CD4-positive, CD25-positive, alpha-beta regulatory T cell (primary cell): ENCODE results near the gene SPAG16. TPM values are rescaled to one million over a fixed set of nuclear protein-coding genes. Genes with fewer than 3 reads are reported as not detected.

Experiments used
- ATAC-seq, 2 donors: fragments of 150-1000 bp; cut with Tn5 transposase; one replicate each; pipeline ENCODE4 v1.10.0; 2021; ENCODE audit warnings: low read depth in 2 of 2, moderate number of reproducible peaks in 2 of 2, moderate library complexity in 1 of 2
- DNase-seq, 3 donors: peaks; one replicate each; pipeline versions ENCODE4 v3.0.0 to v3.0.0-alpha.2; 2012 to 2022; ENCODE audit warnings: mixed read lengths in 1 of 3
- H3K27ac ChIP-seq: one replicate; pipeline ENCODE4 v1.7.0; 2013; ENCODE audit warnings: mild to moderate bottlenecking, low read length; ENCODE audit not compliant: insufficient read depth, poor library complexity, severe bottlenecking
- H3K27me3 ChIP-seq: one replicate; pipeline ENCODE4 v1.7.0; 2013; ENCODE audit warnings: low read length; ENCODE audit not compliant: control insufficient read depth, insufficient read depth
- H3K36me3 ChIP-seq: one replicate; pipeline ENCODE4 v1.7.0; 2013; ENCODE audit warnings: mild to moderate bottlenecking, low read length, moderate library complexity; ENCODE audit not compliant: control insufficient read depth, insufficient read depth
- H3K4me1 ChIP-seq: 2 replicates; pipeline ENCODE4 v1.7.0; 2013; ENCODE audit warnings: mild to moderate bottlenecking, low read length; ENCODE audit not compliant: insufficient read depth, control insufficient read depth, poor library complexity, severe bottlenecking
- H3K4me3 ChIP-seq: one replicate; pipeline ENCODE4 v1.7.0; 2013; ENCODE audit warnings: low read depth, mild to moderate bottlenecking, low read length, moderate library complexity
- H3K9me3 ChIP-seq, 2 experiments: 1 replicate in 1 of 2; 2 replicates in 1 of 2; pipeline ENCODE4 v1.7.0; 2013; ENCODE audit warnings: low read length in 2 of 2, mild to moderate bottlenecking in 1 of 2, moderate library complexity in 1 of 2; ENCODE audit not compliant: control insufficient read depth in 2 of 2
- H3K27ac Mint-ChIP-seq, 3 donors: one replicate each; pipeline ENCODE4 v1.8.0; 2020 to 2022; ENCODE audit warnings: mild to moderate bottlenecking in 3 of 3, mixed read lengths in 3 of 3, moderate library complexity in 2 of 3
- H3K27me3 Mint-ChIP-seq: one replicate; pipeline ENCODE4 v1.8.0; 2022; ENCODE audit warnings: mild to moderate bottlenecking, mixed read lengths
- H3K36me3 Mint-ChIP-seq: one replicate; pipeline ENCODE4 v1.8.0; 2020; ENCODE audit warnings: mixed read lengths
- H3K4me1 Mint-ChIP-seq, 4 donors: one replicate each; pipeline ENCODE4 v1.8.0; 2020 to 2022; ENCODE audit warnings: mixed read lengths in 4 of 4, mild to moderate bottlenecking in 1 of 4
- H3K4me3 Mint-ChIP-seq, 4 donors: one replicate each; pipeline ENCODE4 v1.8.0; 2020 to 2022; ENCODE audit warnings: mild to moderate bottlenecking in 4 of 4, mixed read lengths in 4 of 4, moderate library complexity in 3 of 4
- H3K9me3 Mint-ChIP-seq, 7 donors: one replicate each; pipeline ENCODE4 v1.8.0; 2020 to 2022; ENCODE audit warnings: mixed read lengths in 7 of 7, mild to moderate bottlenecking in 3 of 7, moderate library complexity in 2 of 7
- polyA plus RNA-seq, 4 donors: library from polyadenylated mRNA; unstranded; fragments of 300-500 nt; fragmentation: Illumina TruSeq; gene quantifications; one replicate each; pipeline ENCODE4 v1.2.3, GENCODE V29; 2021
- total RNA-seq: library from RNA; stranded (reverse); gene quantifications from one replicate; pipeline ENCODE4 v1.2.3, GENCODE V29; 2022

The SPAG16 gene
- total and polyA plus RNA-seq, 5 donors from 2014 or later: 7.7 to 21.1 (median 19.4) TPM

- Histone ChIP-seq H3K36me3 (no peaks in the 10 kb centered on the region), H3K4me3 (no peak overlapping the region), H3K4me1 (no peaks in the 10 kb centered on the region), H3K9me3 (no peaks in the 10 kb centered on the region), H3K27me3 (no peaks in the 10 kb centered on the region), H3K27ac (no peak overlapping the region)
- Mint-ChIP-seq H3K4me1 (no peaks in the 10 kb centered on the region), H3K36me3 (no peaks in the 10 kb centered on the region), H3K9me3 (peaks cover 0 to 3% (median 0%) of the 10 kb centered on the region in 7 donors), H3K4me3 (no peak overlapping the region), H3K27ac (no peak overlapping the region), H3K27me3 (no peaks in the 10 kb centered on the region)
- no peak for DNase-seq
- no peak for ATAC-seq
Measured at GRCh38 chr2:214244847-214245246, 960.6 kb downstream of the SPAG16 start.

DNA sequence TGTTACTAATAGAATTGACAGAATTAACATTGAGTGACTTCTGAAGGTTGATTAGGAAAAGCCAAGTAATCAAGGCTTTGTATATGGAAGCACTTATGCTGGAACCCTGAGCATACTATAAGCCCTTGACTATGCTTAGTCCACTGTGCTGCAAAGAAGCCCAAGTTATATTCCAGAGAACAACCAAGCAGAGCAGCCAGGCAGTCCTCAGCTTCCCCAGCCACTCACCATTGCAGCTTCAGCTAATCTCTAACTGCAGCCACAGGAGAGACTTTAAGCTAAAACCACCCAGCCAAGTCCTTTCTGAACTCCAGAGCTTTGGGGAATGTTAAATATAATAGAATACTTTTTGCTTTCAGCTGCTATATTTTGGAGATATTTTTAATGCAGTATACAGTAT, 962.2 kb downstream of the SPAG16 start:
- no peak overlapping the region for H3K27ac ChIP-seq
- H3K4me3 ChIP-seq: no peak overlapping the region
- no peaks in the 10 kb centered on the region for H3K27me3 ChIP-seq
- no peaks in the 10 kb centered on the region for H3K4me1 ChIP-seq
- Mint-ChIP-seq H3K9me3 (peaks cover 0 to 3% (median 0%) of the 10 kb centered on the region in 7 donors), H3K4me3 (no peak overlapping the region), H3K27ac (no peak overlapping the region), H3K36me3 (no peaks in the 10 kb centered on the region), H3K4me1 (no peaks in the 10 kb centered on the region), H3K27me3 (no peaks in the 10 kb centered on the region)
- no peak for ATAC-seq
- no peaks in the 10 kb centered on the region for H3K36me3 ChIP-seq
- DNase-seq: no peak
- H3K9me3 ChIP-seq: no peaks in the 10 kb centered on the region

- H3K9me3 Mint-ChIP-seq: peaks cover 0 to 3% (median 0%) of the 10 kb centered on the region in 7 donors
- Histone ChIP-seq H3K36me3 (no peaks in the 10 kb centered on the region), H3K4me1 (no peaks in the 10 kb centered on the region), H3K4me3 (no peak overlapping the region), H3K27me3 (no peaks in the 10 kb centered on the region), H3K27ac (no peak overlapping the region), H3K9me3 (no peaks in the 10 kb centered on the region)
- H3K27ac Mint-ChIP-seq: no peak overlapping the region
- H3K4me1 Mint-ChIP-seq: no peaks in the 10 kb centered on the region
- ATAC-seq: no peak
- no peak overlapping the region for H3K4me3 Mint-ChIP-seq
- H3K36me3 Mint-ChIP-seq: no peaks in the 10 kb centered on the region
- no peaks in the 10 kb centered on the region for H3K27me3 Mint-ChIP-seq
- no peak for DNase-seq
Measured at GRCh38 chr2:214247531-214247930, 963.3 kb downstream of the SPAG16 start.

- Mint-ChIP-seq H3K4me3 (no peak overlapping the region), H3K36me3 (no peaks in the 10 kb centered on the region), H3K27ac (no peak overlapping the region), H3K4me1 (no peaks in the 10 kb centered on the region), H3K27me3 (no peaks in the 10 kb centered on the region), H3K9me3 (peaks cover 0 to 4% (median 1%) of the 10 kb centered on the region in 7 donors)
- Histone ChIP-seq H3K36me3 (no peaks in the 10 kb centered on the region), H3K27me3 (no peaks in the 10 kb centered on the region), H3K27ac (no peak overlapping the region), H3K4me1 (no peaks in the 10 kb centered on the region), H3K4me3 (no peak overlapping the region), H3K9me3 (no peaks in the 10 kb centered on the region)
- no peak for ATAC-seq
- DNase-seq: no peak
Measured at GRCh38 chr2:214255046-214255445, 970.8 kb downstream of the SPAG16 start.

- Mint-ChIP-seq H3K4me3 (no peak overlapping the region), H3K4me1 (no peaks in the 10 kb centered on the region), H3K27ac (no peak overlapping the region), H3K9me3 (peaks cover 0 to 7% (median 2%) of the 10 kb centered on the region in 7 donors), H3K27me3 (peaks cover 4% of the 10 kb centered on the region), H3K36me3 (no peaks in the 10 kb centered on the region)
- H3K27ac ChIP-seq: no peak overlapping the region
- H3K4me3 ChIP-seq: no peak overlapping the region
- DNase-seq: no peak
- H3K27me3 ChIP-seq: no peaks in the 10 kb centered on the region
- no peaks in the 10 kb centered on the region for H3K9me3 ChIP-seq
- no peak for ATAC-seq
- H3K4me1 ChIP-seq: no peaks in the 10 kb centered on the region
- no peaks in the 10 kb centered on the region for H3K36me3 ChIP-seq
Measured at GRCh38 chr2:214261683-214262082, 977.4 kb downstream of the SPAG16 start.

GRCh38 chr2:214264171-214264570, 979.9 kb downstream of the SPAG16 start:
- H3K4me3 Mint-ChIP-seq: no peak overlapping the region
- Histone ChIP-seq H3K9me3 (no peaks in the 10 kb centered on the region), H3K4me1 (no peaks in the 10 kb centered on the region), H3K4me3 (no peak overlapping the region), H3K27ac (no peak overlapping the region), H3K36me3 (no peaks in the 10 kb centered on the region), H3K27me3 (no peaks in the 10 kb centered on the region)
- ATAC-seq (no peak), DNase-seq (no peak)
- H3K9me3 Mint-ChIP-seq: peaks cover 0 to 3% (median 0%) of the 10 kb centered on the region in 7 donors
- peaks cover 4% of the 10 kb centered on the region for H3K27me3 Mint-ChIP-seq
- no peak overlapping the region for H3K27ac Mint-ChIP-seq
- H3K36me3 Mint-ChIP-seq: no peaks in the 10 kb centered on the region
- no peaks in the 10 kb centered on the region for H3K4me1 Mint-ChIP-seq

DNA sequence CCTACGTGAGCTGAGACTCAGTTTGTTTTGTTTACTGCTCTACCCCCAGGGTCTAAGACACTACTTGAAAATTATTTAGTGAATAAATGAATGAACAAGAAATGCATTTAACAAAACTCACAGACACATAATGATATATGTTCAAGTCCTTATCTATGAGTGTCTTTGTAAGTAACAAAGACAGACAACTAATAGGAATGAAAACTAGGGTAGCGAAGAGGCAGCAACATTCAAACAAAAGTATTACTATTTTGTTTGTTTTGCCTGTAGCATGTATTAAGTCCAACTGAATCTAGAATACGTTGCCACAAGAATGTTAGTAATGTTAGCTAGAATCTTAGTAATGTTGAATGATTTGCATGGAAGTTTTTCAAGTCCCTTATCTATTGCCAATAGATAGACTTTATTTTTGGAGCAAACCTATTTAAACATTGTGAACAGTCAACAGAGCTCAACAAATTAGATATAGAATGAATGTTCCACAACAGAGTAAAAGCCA, 981.8 kb downstream of the SPAG16 start:
- Mint-ChIP-seq H3K27me3 (peaks cover 3% of the 10 kb centered on the region), H3K4me3 (no peak overlapping the region), H3K27ac (no peak overlapping the region), H3K9me3 (peaks cover 0 to 3% (median 0%) of the 10 kb centered on the region in 7 donors), H3K4me1 (no peaks in the 10 kb centered on the region), H3K36me3 (no peaks in the 10 kb centered on the region)
- Histone ChIP-seq H3K36me3 (no peaks in the 10 kb centered on the region), H3K27me3 (no peaks in the 10 kb centered on the region), H3K27ac (no peak overlapping the region), H3K9me3 (no peaks in the 10 kb centered on the region), H3K4me3 (no peak overlapping the region), H3K4me1 (no peaks in the 10 kb centered on the region)
- ATAC-seq (no peak), DNase-seq (no peak)

DNA sequence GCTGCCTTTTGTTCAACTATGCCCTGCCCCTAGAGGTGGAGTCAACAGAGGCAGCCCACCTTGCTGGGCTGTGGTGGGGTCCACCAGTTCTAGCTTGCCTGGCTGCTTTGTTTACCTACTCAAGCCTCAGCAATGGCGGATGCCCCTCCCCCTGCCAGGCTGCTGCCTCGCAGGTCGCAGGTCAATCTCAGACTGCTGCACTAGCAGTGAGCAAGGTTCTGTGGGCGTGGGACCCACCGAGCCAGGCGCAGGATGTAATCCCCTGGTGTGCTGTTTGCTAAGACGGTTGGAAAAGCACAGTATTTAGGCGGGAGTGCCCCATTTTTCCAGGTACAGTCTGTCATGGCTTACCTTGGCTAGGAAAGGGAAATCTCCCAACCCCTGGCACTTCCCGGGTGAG, 993.6 kb downstream of the SPAG16 start:
- DNase-seq: no peak
- Mint-ChIP-seq H3K27ac (no peak overlapping the region), H3K27me3 (no peaks in the 10 kb centered on the region), H3K4me3 (no peak overlapping the region), H3K4me1 (no peaks in the 10 kb centered on the region), H3K36me3 (no peaks in the 10 kb centered on the region), H3K9me3 (peaks cover 0 to 10% (median 2%) of the 10 kb centered on the region in 7 donors)
- ATAC-seq: no peak
- H3K27ac ChIP-seq: no peak overlapping the region
- no peaks in the 10 kb centered on the region for H3K9me3 ChIP-seq
- H3K4me1 ChIP-seq: no peaks in the 10 kb centered on the region
- no peaks in the 10 kb centered on the region for H3K27me3 ChIP-seq
- H3K4me3 ChIP-seq: no peak overlapping the region
- no peaks in the 10 kb centered on the region for H3K36me3 ChIP-seq
